HUES48 (cell line): ENCODE results near the gene HOXB6.

Experiments used
- H3K27ac ChIP-seq: one replicate; pipeline ENCODE4 v1.7.0; 2013; ENCODE audit warnings: low read depth, low read length, inconsistent platforms
- H3K27me3 ChIP-seq: 2 replicates; pipeline ENCODE4 v1.6.1; 2013; ENCODE audit warnings: mild to moderate bottlenecking, low read length; ENCODE audit not compliant: control insufficient read depth, insufficient read depth
- H3K36me3 ChIP-seq: 2 replicates; pipeline ENCODE4 v1.6.1; 2013; ENCODE audit warnings: low read length; ENCODE audit not compliant: control insufficient read depth, insufficient read depth
- H3K4me1 ChIP-seq: 2 replicates; pipeline ENCODE4 v1.6.1; 2013; ENCODE audit warnings: mild to moderate bottlenecking, low read length; ENCODE audit not compliant: control insufficient read depth, insufficient read depth
- H3K4me3 ChIP-seq: 2 replicates; pipeline ENCODE4 v1.5.1; 2013; ENCODE audit warnings: mild to moderate bottlenecking, low read depth, low read length
- H3K9ac ChIP-seq: 2 replicates; pipeline ENCODE4 v1.6.1; 2013; ENCODE audit warnings: mild to moderate bottlenecking, low read depth, low read length, moderate library complexity
- H3K9me3 ChIP-seq: 2 replicates; pipeline ENCODE4 v1.6.1; 2013; ENCODE audit warnings: low read length; ENCODE audit not compliant: control insufficient read depth, insufficient read depth

The HOXB6 gene

GRCh38 chr17:48619826-48620449 is 15.2 kb upstream of the HOXB6 start:
- Histone ChIP-seq H3K27ac (no peak overlapping the region), H3K36me3 (no peaks in the 10 kb centered on the region), H3K27me3 (peaks cover 100% of the 10 kb centered on the region), H3K9me3 (0 out of 2 replicates have a peak, but pooled peaks cover 3% of the 10 kb centered on the region), H3K9ac (no peak overlapping the region), H3K4me1 (no peaks in the 10 kb centered on the region), H3K4me3 (no peak overlapping the region)

- H3K4me1 ChIP-seq: no peaks in the 10 kb centered on the region
- H3K27me3 ChIP-seq: peaks cover 100% of the 10 kb centered on the region
- H3K4me3 ChIP-seq: no peak overlapping the region
Observed at GRCh38 chr17:48618256-48618896, 13.6 kb upstream of the HOXB6 start.

GRCh38 chr17:48617471-48618255 is 12.9 kb upstream of the HOXB6 start:
- Histone ChIP-seq H3K9ac (no peak overlapping the region), H3K4me1 (no peaks in the 10 kb centered on the region), H3K36me3 (no peaks in the 10 kb centered on the region), H3K27ac (no peak overlapping the region), H3K9me3 (0 out of 2 replicates have a peak, but pooled peaks cover 3% of the 10 kb centered on the region), H3K4me3 (no peak overlapping the region), H3K27me3 (peaks cover 100% of the 10 kb centered on the region)

More at GRCh38 chr17:48618256-48618896, 13.6 kb upstream of the HOXB6 start:
- Histone ChIP-seq H3K36me3 (no peaks in the 10 kb centered on the region), H3K9me3 (0 out of 2 replicates have a peak, but pooled peaks cover 3% of the 10 kb centered on the region), H3K27ac (no peak overlapping the region), H3K9ac (no peak overlapping the region)

- H3K4me1 ChIP-seq: no peaks in the 10 kb centered on the region
- H3K4me3 ChIP-seq: no peak overlapping the region
- H3K9ac ChIP-seq: no peak overlapping the region
- H3K27ac ChIP-seq: no peak overlapping the region
- 0 out of 2 replicates have a peak, but pooled peaks cover under 1% of the 10 kb centered on the region for H3K9me3 ChIP-seq
- H3K27me3 ChIP-seq: peaks cover 100% of the 10 kb centered on the region
- H3K36me3 ChIP-seq: no peaks in the 10 kb centered on the region
Observed at GRCh38 chr17:48616717-48617470, 12.1 kb upstream of the HOXB6 start.

- no peaks in the 10 kb centered on the region for H3K9me3 ChIP-seq
- no peaks in the 10 kb centered on the region for H3K36me3 ChIP-seq
- H3K4me1 ChIP-seq: no peaks in the 10 kb centered on the region
- H3K4me3 ChIP-seq: no peak overlapping the region
- H3K27me3 ChIP-seq: peaks cover 100% of the 10 kb centered on the region
- no peak overlapping the region for H3K9ac ChIP-seq
- no peak overlapping the region for H3K27ac ChIP-seq
Observed at GRCh38 chr17:48615963-48616716, 11.4 kb upstream of the HOXB6 start.

GRCh38 chr17:48615047-48615962 is 10.5 kb upstream of the HOXB6 start, which contains the start of gene HOXB8:
HOXB8 (minus strand) TSS chr17:48615292; CDS start chr17:48614704, 588 bp downstream.
- peaks cover 5% of the 10 kb centered on the region; the same call in 1 of the 2 replicates for H3K4me1 ChIP-seq
- H3K36me3 ChIP-seq: no peaks in the 10 kb centered on the region
- H3K27ac ChIP-seq: no peak within 1 kb of the TSS
- H3K9me3 ChIP-seq: no peaks in the 10 kb centered on the region
- H3K27me3 ChIP-seq: peaks cover 100% of the 10 kb centered on the region
- H3K4me3 ChIP-seq: no peak within 1 kb of the TSS
- H3K9ac ChIP-seq: no peak within 1 kb of the TSS

- Histone ChIP-seq H3K27ac (no peak overlapping the region), H3K27me3 (peaks cover 100% of the 10 kb centered on the region), H3K9me3 (no peaks in the 10 kb centered on the region), H3K4me1 (peaks cover 7% of the 10 kb centered on the region; the same call in 1 of the 2 replicates), H3K36me3 (no peaks in the 10 kb centered on the region), H3K9ac (no peak overlapping the region), H3K4me3 (no peak overlapping the region)
Observed at GRCh38 chr17:48613862-48614694, 9.3 kb upstream of the HOXB6 start.

GRCh38 chr17:48612854-48613691 is 8.3 kb upstream of the HOXB6 start:
- H3K4me3 ChIP-seq: no peak overlapping the region
- no peaks in the 10 kb centered on the region for H3K36me3 ChIP-seq
- H3K9me3 ChIP-seq: no peaks in the 10 kb centered on the region
- H3K27ac ChIP-seq: no peak overlapping the region
- no peak overlapping the region for H3K9ac ChIP-seq
- H3K27me3 ChIP-seq: peaks cover 100% of the 10 kb centered on the region
- peaks cover 7% of the 10 kb centered on the region; the same call in 1 of the 2 replicates for H3K4me1 ChIP-seq
